Activated CD4-positive, alpha-beta memory T cell treated with anti-CD3 and anti-CD28 coated beads, Interleukin-2, amount 10 ng/mL, durations not matched to agents 7 days and 5 days (primary cell): ENCODE measurements around the gene ARL14EP. TPM values are rescaled to one million over a fixed set of nuclear protein-coding genes. Genes with fewer than 3 reads are reported as not detected.
A peak's percentile ranks its signal among the peaks of the same experiment; 100 is the strongest.

Experiments
- CTCF ChIA-PET: fragments of 350-600 bp; sonication (Branson Sonifier 250); formaldehyde crosslinking; loops from one replicate; lab custom pipeline; 2021; ENCODE audit warnings: antibody characterized with exemption, inconsistent platforms; lab: Charles Lee
- POLR2A ChIA-PET: fragments of 350-600 bp; sonication (Branson Sonifier 250); formaldehyde crosslinking; loops from one replicate; lab custom pipeline; 2021; ENCODE audit warnings: antibody characterized with exemption; lab: Charles Lee
- DNase-seq: peaks from one replicate; pipeline ENCODE4 v3.0.0-alpha.2; 2020
- H3K27ac Mint-ChIP-seq: one replicate; pipeline ENCODE4 v1.8.0; 2021; ENCODE audit warnings: mild to moderate bottlenecking, mixed read lengths
- H3K27me3 Mint-ChIP-seq: one replicate; pipeline ENCODE4 v1.8.0; 2021; ENCODE audit warnings: mixed read lengths
- H3K36me3 Mint-ChIP-seq: one replicate; pipeline ENCODE4 v1.8.0; 2021; ENCODE audit warnings: low read depth, mixed read lengths
- H3K4me1 Mint-ChIP-seq: one replicate; pipeline ENCODE4 v1.8.0; 2021; ENCODE audit warnings: mixed read lengths
- H3K4me3 Mint-ChIP-seq: one replicate; pipeline ENCODE4 v1.8.0; 2021; ENCODE audit warnings: mild to moderate bottlenecking, mixed read lengths
- H3K9me3 Mint-ChIP-seq: one replicate; pipeline ENCODE4 v1.8.0; 2021; ENCODE audit warnings: mixed read lengths
- total RNA-seq, 2 experiments: library from RNA; stranded (reverse); gene quantifications; one replicate each; pipeline ENCODE4 v1.2.3, GENCODE V29; 2021

Gene ARL14EP
- total RNA-seq, 2 experiments from 2014 or later = 36.0 to 39.9 TPM

- Mint-ChIP-seq H3K4me1 (peaks cover under 1% of the 10 kb centered on the region), H3K4me3 (no peak overlapping the region), H3K36me3 (no peaks in the 10 kb centered on the region), H3K27me3 (peaks cover 11% of the 10 kb centered on the region), H3K27ac (no peak overlapping the region), H3K9me3 (no peaks in the 10 kb centered on the region)
- POLR2A ChIA-PET = no interaction called here
- no peak for DNase-seq
- CTCF ChIA-PET = no interaction called here
Measured at GRCh38 chr11:30311189-30311588, 11.7 kb upstream of the ARL14EP start.

- Mint-ChIP-seq H3K4me3 (no peak overlapping the region), H3K9me3 (no peaks in the 10 kb centered on the region), H3K36me3 (no peaks in the 10 kb centered on the region), H3K27ac (no peak overlapping the region), H3K27me3 (peaks cover 12% of the 10 kb centered on the region), H3K4me1 (peaks cover 10% of the 10 kb centered on the region)
- DNase-seq = no peak
- CTCF ChIA-PET = no interaction called here
- POLR2A ChIA-PET = no interaction called here
Measured at GRCh38 chr11:30312243-30312642, 10.7 kb upstream of the ARL14EP start.

GRCh38 chr11:30313580-30313979 is 9.3 kb upstream of the ARL14EP start:
- Mint-ChIP-seq H3K4me1 (peaks cover 14% of the 10 kb centered on the region), H3K27me3 (peaks cover 12% of the 10 kb centered on the region), H3K27ac (no peak overlapping the region), H3K9me3 (no peaks in the 10 kb centered on the region), H3K4me3 (no peak overlapping the region), H3K36me3 (no peaks in the 10 kb centered on the region)
- POLR2A ChIA-PET = interaction anchor here (1.4 kb wide), 1 partner anchor 9 kb away, joined by 4 read pairs; the partner anchor contains the start of gene ARL14EP
- CTCF ChIA-PET = no interaction called here
- no peak for DNase-seq

GRCh38 chr11:30314625-30315024 is 8.3 kb upstream of the ARL14EP start:
- Mint-ChIP-seq H3K27ac (no peak overlapping the region), H3K36me3 (no peaks in the 10 kb centered on the region), H3K27me3 (peaks cover 12% of the 10 kb centered on the region), H3K4me3 (no peak overlapping the region), H3K9me3 (no peaks in the 10 kb centered on the region), H3K4me1 (peaks cover 14% of the 10 kb centered on the region)
- DNase-seq = no peak
- ChIA-PET POLR2A (interaction anchor here (1.4 kb wide), 1 partner anchor 8 kb away, joined by 4 read pairs; the partner anchor contains the start of gene ARL14EP), CTCF (no interaction called here)

- no peak overlapping the region for H3K4me3 Mint-ChIP-seq
- POLR2A ChIA-PET = no interaction called here
- H3K4me1 Mint-ChIP-seq = peaks cover 14% of the 10 kb centered on the region
- no peaks in the 10 kb centered on the region for H3K36me3 Mint-ChIP-seq
- peaks cover 7% of the 10 kb centered on the region for H3K27me3 Mint-ChIP-seq
- no peak for DNase-seq
- no peak overlapping the region for H3K27ac Mint-ChIP-seq
- H3K9me3 Mint-ChIP-seq = no peaks in the 10 kb centered on the region
- CTCF ChIA-PET = interaction anchor here (1.3 to 2.5 kb wide), 4 partner anchors 18 to 188 kb away, joined by 4 to 8 read pairs (median 4); no protein-coding TSS in a partner anchor
Measured at GRCh38 chr11:30316237-30316636, 6.7 kb upstream of the ARL14EP start.

- POLR2A ChIA-PET = no interaction called here
- Mint-ChIP-seq H3K36me3 (no peaks in the 10 kb centered on the region), H3K4me1 (peaks cover 16% of the 10 kb centered on the region), H3K9me3 (no peaks in the 10 kb centered on the region), H3K27ac (no peak overlapping the region), H3K4me3 (no peak overlapping the region), H3K27me3 (peaks cover 7% of the 10 kb centered on the region)
- no peak for DNase-seq
- CTCF ChIA-PET = interaction anchor here (0.7 to 2.5 kb wide), 5 partner anchors 10 to 188 kb away, joined by 3 to 8 read pairs (median 4); no protein-coding TSS in a partner anchor
Measured at GRCh38 chr11:30317030-30317429, 5.9 kb upstream of the ARL14EP start.

GRCh38 chr11:30321321-30321720 is 1.6 kb upstream of the ARL14EP start:
- no peak overlapping the region for H3K4me3 Mint-ChIP-seq
- POLR2A ChIA-PET = interaction anchor here (2.1 kb wide), 1 partner anchor 14 kb away, joined by 14 read pairs; no protein-coding TSS in a partner anchor
- peaks cover 12% of the 10 kb centered on the region for H3K36me3 Mint-ChIP-seq

GRCh38 chr11:30322191-30322590 is 713 bp upstream of the ARL14EP start:
- H3K27me3 Mint-ChIP-seq = peaks cover 2% of the 10 kb centered on the region
- H3K4me1 Mint-ChIP-seq = peaks cover 50% of the 10 kb centered on the region
- ChIA-PET CTCF (interaction anchor here (1.1 to 4.7 kb wide), 2 partner anchors 11 to 22 kb away, joined by 4 to 29 read pairs; no protein-coding TSS in a partner anchor), POLR2A (interaction anchor here (0.6 to 2.1 kb wide), 4 partner anchors 8 to 39 kb away, joined by 3 to 14 read pairs (median 5); no protein-coding TSS in a partner anchor)
- H3K9me3 Mint-ChIP-seq = no peaks in the 10 kb centered on the region
- H3K36me3 Mint-ChIP-seq = peaks cover 18% of the 10 kb centered on the region
- H3K4me3 Mint-ChIP-seq = peak overlapping the region; percentile 99
- H3K27ac Mint-ChIP-seq = peak overlapping the region; percentile 96
- no peak for DNase-seq

More at GRCh38 chr11:30321321-30321720, 1.6 kb upstream of the ARL14EP start:
- H3K27ac Mint-ChIP-seq = no peak overlapping the region
- DNase-seq = no peak
- H3K27me3 Mint-ChIP-seq = peaks cover 4% of the 10 kb centered on the region
- H3K4me1 Mint-ChIP-seq = peaks cover 49% of the 10 kb centered on the region
- H3K9me3 Mint-ChIP-seq = no peaks in the 10 kb centered on the region
- CTCF ChIA-PET = interaction anchor here (4.7 kb wide), 1 partner anchor 12 kb away, joined by 29 read pairs; no protein-coding TSS in a partner anchor

GRCh38 chr11:30326114-30326778 is 3.3 kb downstream of the ARL14EP start:
- Mint-ChIP-seq H3K4me1 (peaks cover 71% of the 10 kb centered on the region), H3K27ac (peak overlapping the region; percentile 96), H3K36me3 (peaks cover 40% of the 10 kb centered on the region), H3K27me3 (no peaks in the 10 kb centered on the region), H3K9me3 (no peaks in the 10 kb centered on the region), H3K4me3 (peak overlapping the region; percentile 68)
- ChIA-PET POLR2A (interaction anchor here (0.9 to 1.0 kb wide), 2 partner anchors 8 to 1764 kb away, joined by 3 read pairs; partner anchors contain the start of gene RCN1), CTCF (interaction anchor here (1.0 to 1.1 kb wide), 2 partner anchors 9 to 19 kb away, joined by 3 to 7 read pairs; no protein-coding TSS in a partner anchor)
- no peak for DNase-seq

- Mint-ChIP-seq H3K9me3 (no peaks in the 10 kb centered on the region), H3K36me3 (peaks cover 43% of the 10 kb centered on the region), H3K4me1 (peaks cover 69% of the 10 kb centered on the region), H3K27ac (peak overlapping the region; percentile 96), H3K27me3 (no peaks in the 10 kb centered on the region), H3K4me3 (peak overlapping the region; percentile 68)
- no peak for DNase-seq
- ChIA-PET POLR2A (interaction anchor here (0.9 to 1.0 kb wide), 2 partner anchors 9 to 1764 kb away, joined by 3 read pairs; partner anchors contain the start of gene RCN1), CTCF (interaction anchor here (1.0 to 1.1 kb wide), 2 partner anchors 10 to 18 kb away, joined by 3 to 7 read pairs; no protein-coding TSS in a partner anchor)
Measured at GRCh38 chr11:30326906-30327305, 4.0 kb downstream of the ARL14EP start.

- Mint-ChIP-seq H3K4me1 (peaks cover 60% of the 10 kb centered on the region), H3K36me3 (peaks cover 48% of the 10 kb centered on the region)
- DNase-seq = no peak
Measured at GRCh38 chr11:30328681-30329080, 5.8 kb downstream of the ARL14EP start.

GRCh38 chr11:30329150-30329940 is 6.4 kb downstream of the ARL14EP start:
- H3K9me3 Mint-ChIP-seq = no peaks in the 10 kb centered on the region
- no peak for DNase-seq
- no peak overlapping the region for H3K4me3 Mint-ChIP-seq
- peaks cover 54% of the 10 kb centered on the region for H3K4me1 Mint-ChIP-seq
- H3K36me3 Mint-ChIP-seq = peaks cover 51% of the 10 kb centered on the region
- peak overlapping the region; percentile 35 for H3K27ac Mint-ChIP-seq
- ChIA-PET POLR2A (no interaction called here), CTCF (no interaction called here)
- no peaks in the 10 kb centered on the region for H3K27me3 Mint-ChIP-seq

More at GRCh38 chr11:30328681-30329080, 5.8 kb downstream of the ARL14EP start:
- Mint-ChIP-seq H3K27me3 (no peaks in the 10 kb centered on the region), H3K4me3 (no peak overlapping the region), H3K27ac (peak overlapping the region; percentile 37), H3K9me3 (no peaks in the 10 kb centered on the region)
- ChIA-PET CTCF (no interaction called here), POLR2A (no interaction called here)
